Neural cell (in vitro differentiated cells): ENCODE measurements around the gene CYP2D6.

Source experiments
- CTCF ChIP-seq: fragments of 450-650 bp; IDR thresholded peaks from 2 replicates; pipeline ENCODE4 v1.5.1; 2014; ENCODE audit warnings: antibody characterized with exemption, mild to moderate bottlenecking, moderate library complexity; ENCODE audit not compliant: poor library complexity, severe bottlenecking
- POLR2AphosphoS5 ChIP-seq: IDR thresholded peaks from 2 replicates; pipeline ENCODE4 v1.6.1; 2012

GRCh38 chr22:42101199-42101598, 29.4 kb downstream of the CYP2D6 start:
- TF ChIP-seq CTCF, result no peak
- TF ChIP-seq POLR2AphosphoS5, result no peak
